ENCODE data around the gene ADD3.

DNA sequence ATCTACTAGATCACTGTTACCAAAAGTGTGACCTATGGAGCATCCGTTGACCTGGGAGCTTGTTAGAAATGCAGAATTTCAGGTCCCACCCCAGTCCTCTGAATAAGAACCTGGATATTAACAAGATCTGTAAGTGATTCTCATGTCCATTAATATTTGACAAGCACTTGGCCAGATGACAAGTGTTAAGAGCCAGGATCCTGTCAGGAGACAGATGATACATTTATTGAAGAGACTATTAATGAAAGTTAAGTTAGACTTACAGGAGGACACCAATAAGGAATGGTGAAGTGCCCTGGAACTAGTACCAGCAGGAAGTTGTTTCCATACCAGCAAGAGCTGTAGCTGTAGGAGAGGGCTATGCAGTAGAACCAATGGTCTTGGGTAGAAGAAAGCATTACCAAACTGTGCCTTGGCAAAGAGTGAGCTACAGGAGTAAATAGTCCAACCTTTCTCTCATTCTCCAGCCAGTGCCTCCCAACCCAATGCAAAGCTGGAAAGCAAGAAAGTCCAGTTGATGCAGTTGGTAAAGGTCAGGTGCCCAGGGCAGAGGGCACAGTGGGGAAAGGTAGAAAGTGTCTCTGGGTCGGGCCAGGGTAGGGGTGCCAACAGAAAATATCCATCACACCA is 35.3 kb upstream of the ADD3 start:
- no peak for TF ChIP-seq POLR2A (IDR thresholded peaks at IDR 0.05)
- TF ChIP-seq, protein P1, sequence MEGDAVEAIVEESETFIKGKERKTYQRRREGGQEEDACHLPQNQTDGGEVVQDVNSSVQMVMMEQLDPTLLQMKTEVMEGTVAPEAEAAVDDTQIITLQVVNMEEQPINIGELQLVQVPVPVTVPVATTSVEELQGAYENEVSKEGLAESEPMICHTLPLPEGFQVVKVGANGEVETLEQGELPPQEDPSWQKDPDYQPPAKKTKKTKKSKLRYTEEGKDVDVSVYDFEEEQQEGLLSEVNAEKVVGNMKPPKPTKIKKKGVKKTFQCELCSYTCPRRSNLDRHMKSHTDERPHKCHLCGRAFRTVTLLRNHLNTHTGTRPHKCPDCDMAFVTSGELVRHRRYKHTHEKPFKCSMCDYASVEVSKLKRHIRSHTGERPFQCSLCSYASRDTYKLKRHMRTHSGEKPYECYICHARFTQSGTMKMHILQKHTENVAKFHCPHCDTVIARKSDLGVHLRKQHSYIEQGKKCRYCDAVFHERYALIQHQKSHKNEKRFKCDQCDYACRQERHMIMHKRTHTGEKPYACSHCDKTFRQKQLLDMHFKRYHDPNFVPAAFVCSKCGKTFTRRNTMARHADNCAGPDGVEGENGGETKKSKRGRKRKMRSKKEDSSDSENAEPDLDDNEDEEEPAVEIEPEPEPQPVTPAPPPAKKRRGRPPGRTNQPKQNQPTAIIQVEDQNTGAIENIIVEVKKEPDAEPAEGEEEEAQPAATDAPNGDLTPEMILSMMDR (IDR thresholded peaks at IDR 0.05), result no peak

Measured in ovary (tissue), 3 donors.